HUDEP-2 (cell line): ENCODE data around the gene IRAK2.
"Not testable (repeated sequence)": the region's sequence is repeated elsewhere in the genome, so short reads cannot be mapped to it uniquely, and the experiment has no call there.

Source experiments
- DNase-seq, 76 experiments: peaks; one replicate each; lab custom pipeline; 2025; ENCODE audit not compliant: unreplicated experiment in 76 of 76; lab: John Stamatoyannopoulos, UW

The IRAK2 gene

GRCh38 chr3:10248184-10248983, 83.7 kb downstream of the IRAK2 start, which contains the start of gene TATDN2:
TSS of gene TATDN2 (plus strand) at chr3:10248459. CDS start at chr3:10249201, 742 bp downstream.
- peak in 75 of 76 experiments; percentile 56 to 98 (median 94) for DNase-seq

GRCh38 chr3:10248984-10249748, 84.4 kb downstream of the IRAK2 start:
- DNase-seq = peak in 11 of 76 experiments; percentile 4 to 35 (median 12)

DNA sequence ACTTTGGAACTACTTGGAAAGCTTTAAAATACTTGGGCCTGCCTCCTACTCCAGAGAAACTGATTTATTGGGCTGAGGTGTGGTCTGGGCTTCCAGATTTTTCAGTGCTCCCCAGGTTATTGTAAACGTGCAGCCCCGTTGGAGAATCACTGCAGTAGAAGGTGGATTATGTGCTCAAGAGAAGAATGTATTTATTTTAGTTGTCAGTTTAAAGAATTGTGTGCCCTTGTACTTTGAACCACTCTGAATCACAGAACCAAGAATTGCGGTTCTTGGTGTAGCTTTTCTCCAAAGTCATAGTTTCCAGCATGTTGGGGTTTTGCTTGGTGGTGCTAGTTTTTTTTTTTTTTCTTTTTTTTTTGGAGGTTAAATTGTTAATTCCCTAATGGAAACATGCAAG, 85.1 kb downstream of the IRAK2 start:
- DNase-seq = peak in 1 of 76 experiments; percentile 9

DNA sequence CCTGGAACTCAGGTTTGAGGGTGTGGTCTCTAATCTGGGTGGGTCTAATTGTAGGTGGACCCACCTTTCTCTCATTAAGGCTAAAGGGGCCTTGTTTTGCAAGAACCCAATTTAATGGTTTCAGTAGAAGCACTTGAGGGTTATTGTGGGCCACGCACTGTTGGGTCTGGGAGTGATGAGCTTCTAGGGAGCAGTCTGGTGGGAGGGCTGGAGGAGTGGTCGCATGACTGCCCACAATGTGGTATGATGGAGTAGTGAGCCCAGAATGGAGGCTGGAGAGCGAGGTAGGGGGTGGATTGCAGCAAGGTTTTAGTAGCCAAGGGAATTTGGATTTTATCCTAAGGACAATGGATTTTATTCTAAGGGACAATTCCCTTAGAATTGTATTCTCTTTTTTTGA, 86.3 kb downstream of the IRAK2 start:
- no peak for DNase-seq

DNA sequence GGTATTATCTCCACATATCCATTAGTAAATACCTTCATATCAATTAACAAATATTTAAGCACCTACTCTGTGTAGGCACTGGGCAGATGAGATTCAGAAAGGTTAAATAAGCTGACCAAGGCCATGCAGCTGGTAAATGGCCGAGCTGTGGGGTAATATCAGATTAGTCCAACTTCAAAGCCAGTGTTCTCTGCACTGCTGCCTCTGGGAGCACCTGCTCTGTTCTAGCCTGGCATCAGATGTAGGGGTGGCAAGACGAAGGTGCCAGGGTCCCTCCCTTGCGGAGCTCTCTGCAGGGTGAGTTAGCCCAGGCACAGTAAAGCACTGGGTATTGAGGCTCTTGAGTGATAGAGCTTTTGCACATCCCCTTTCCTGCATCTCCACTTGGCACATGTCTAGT, 89.0 kb downstream of the IRAK2 start:
- DNase-seq = no peak

DNA sequence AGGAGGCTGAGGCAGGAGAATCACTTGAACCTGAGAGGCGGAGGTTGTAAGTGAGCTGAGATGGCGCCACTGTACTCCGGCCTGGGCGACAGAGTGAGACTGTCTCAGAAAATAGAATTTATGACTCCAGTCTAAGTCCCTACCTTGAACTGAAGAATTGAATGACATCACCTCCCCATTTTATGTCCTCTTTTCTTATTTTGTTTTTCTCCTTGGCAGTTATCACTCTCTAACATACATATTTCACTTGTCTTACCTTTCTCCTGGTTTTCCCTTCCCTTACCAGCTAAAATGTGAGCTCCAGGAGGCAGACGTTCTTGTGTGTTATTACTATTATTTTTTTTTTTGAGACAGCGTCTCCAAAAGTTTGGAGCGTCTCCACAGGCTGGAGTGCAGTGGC, 91.1 kb downstream of the IRAK2 start:
- no peak for DNase-seq

GRCh38 chr3:10259036-10259435, 94.3 kb downstream of the IRAK2 start:
- DNase-seq = no peak

DNA sequence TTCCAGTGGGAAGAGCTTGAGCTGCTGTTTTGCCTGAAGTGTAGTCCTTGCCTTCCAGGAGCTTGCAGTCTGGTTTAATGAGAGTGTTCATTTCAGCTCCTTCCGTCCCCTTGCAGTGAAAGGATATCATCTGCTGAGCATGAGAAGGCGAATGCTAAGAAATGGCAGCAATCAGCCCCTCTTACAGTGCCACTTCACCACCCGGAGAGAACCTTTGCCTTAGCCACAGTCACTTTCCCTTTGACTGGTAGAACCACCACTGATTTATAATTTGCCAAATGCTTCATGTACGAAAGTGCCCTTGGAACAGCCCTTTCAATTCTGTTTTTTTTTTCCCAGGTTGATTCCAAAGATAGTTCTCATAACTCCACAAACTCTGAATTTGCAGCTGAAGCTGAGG, 95.1 kb downstream of the IRAK2 start:
- no peak for DNase-seq

DNA sequence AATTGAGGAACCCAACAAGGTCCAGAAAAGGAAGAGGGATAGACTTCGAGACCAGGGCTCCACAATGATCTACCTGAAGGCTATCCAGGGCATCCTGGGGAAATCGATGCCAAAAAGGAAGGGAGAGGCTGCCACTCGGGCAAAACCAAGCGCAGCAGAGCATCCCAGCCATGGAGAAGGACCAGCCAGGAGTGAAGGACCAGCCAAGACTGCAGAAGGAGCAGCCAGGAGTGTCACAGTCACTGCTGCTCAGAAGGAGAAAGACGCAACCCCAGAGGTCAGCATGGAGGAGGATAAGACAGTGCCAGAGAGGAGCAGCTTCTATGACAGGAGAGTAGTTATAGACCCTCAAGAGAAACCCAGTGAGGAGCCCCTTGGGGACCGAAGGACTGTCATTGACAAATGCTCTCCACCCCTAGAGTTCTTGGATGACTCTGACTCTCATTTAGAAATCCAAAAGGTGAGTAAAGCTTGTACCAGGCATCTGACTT, 95.5 kb downstream of the IRAK2 start:
- DNase-seq = no peak

DNA sequence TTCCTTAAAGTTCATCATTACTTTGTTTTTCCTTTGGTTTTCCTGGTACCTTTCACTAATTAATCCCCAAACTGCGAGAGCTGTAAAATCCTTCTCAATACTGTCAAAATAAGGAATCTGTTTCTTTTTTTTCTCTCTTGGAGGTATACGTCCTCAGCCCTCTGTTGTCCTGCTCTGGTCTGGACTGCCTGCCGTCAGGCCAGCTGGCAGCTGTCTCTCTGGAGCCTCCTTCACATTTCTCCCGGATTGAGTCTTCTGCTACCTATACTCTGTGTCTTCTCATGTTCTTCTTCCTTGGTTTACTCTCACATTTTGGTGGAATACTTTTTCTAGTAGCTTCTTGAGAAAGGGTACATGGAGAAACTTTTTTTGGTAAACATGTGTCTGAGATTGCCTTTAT, 97.3 kb downstream of the IRAK2 start:
- DNase-seq = no peak

GRCh38 chr3:10263646-10264363, 99.1 kb downstream of the IRAK2 start:
- DNase-seq = peak in 29 of 76 experiments; percentile 6 to 39 (median 20)

GRCh38 chr3:10265833-10266232, 101.1 kb downstream of the IRAK2 start:
- no peak for DNase-seq

GRCh38 chr3:10266936-10267335, 102.2 kb downstream of the IRAK2 start:
- DNase-seq = not testable (repeated sequence)

GRCh38 chr3:10268116-10268515, 103.4 kb downstream of the IRAK2 start:
- no peak for DNase-seq

DNA sequence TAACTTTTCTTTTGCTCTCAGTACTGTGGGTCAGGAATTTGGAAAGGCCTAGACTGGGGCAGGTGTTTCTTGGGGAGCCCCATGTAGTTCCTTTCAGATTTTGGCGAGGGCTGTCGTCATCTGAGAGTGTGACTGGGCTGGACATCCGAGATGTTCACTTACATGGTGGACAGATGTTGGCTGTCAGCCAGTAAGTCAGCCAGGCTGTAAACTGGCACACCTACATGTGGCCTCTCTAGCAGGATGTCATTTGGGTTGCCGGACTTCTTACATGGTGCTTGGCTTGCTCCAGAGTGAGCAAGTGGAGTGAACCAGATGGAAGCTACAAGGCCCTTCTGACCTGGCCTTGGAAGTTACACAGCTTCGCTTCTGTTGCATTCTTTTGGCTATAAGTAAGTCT, 104.2 kb downstream of the IRAK2 start:
- DNase-seq = no peak

DNA sequence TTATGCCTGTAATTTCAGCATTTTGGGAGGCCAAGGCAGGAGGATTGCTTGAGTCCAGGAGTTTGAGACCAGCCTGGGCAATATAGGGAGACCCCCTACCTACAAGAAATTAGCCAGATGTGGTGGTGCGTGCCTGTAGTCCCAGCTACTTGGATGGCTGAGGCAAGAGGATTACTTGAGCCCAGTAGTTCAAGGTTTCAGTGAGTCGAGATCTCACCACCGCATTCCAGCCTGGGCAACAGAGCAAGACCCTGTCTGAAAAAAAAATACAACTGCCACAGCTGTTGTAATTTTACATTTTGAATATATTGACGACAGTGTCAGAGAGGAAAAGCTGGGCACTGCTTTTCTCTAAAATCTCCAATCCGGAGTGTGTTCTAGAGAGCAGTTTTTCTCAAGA, 104.7 kb downstream of the IRAK2 start:
- no peak for DNase-seq

DNA sequence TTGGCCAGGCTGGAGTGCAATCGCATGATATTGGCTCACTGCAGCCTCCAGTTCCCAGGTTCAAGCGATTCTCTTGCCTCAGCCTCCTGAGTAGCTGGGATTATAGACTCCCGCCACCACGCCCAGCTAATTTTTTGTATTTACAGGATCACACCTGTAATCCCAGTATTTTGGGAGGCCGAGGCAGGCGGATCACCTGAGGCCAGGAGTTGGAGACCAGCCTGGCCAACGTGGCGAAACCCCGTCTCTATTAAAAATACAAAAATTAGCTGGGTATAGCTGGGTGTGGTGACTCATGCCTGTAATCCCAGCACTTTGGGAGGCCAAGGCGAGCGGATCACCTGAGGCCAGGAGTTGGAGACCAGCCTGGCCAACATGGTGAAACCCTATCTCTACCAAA, 107.8 kb downstream of the IRAK2 start:
- not testable (repeated sequence) for DNase-seq

DNA sequence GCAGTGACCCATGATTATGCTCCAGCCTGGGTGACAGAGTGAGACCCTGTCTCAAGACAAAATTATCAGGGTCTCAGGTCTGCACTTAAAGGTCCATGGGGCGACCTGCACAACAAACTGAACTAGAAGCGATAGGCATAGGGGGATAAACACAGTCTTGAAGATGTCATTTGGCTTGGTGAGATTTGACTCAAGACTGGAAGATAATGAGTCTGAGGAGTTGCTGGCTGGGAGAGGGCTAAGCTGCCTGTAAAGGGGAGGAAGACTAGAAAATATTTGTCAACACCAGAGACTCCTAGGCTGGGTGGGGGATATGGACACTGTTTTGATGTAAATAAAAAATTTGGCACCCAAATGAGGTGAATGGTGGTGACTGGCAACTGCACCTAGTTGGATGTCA, 108.3 kb downstream of the IRAK2 start:
- DNase-seq = no peak

DNA sequence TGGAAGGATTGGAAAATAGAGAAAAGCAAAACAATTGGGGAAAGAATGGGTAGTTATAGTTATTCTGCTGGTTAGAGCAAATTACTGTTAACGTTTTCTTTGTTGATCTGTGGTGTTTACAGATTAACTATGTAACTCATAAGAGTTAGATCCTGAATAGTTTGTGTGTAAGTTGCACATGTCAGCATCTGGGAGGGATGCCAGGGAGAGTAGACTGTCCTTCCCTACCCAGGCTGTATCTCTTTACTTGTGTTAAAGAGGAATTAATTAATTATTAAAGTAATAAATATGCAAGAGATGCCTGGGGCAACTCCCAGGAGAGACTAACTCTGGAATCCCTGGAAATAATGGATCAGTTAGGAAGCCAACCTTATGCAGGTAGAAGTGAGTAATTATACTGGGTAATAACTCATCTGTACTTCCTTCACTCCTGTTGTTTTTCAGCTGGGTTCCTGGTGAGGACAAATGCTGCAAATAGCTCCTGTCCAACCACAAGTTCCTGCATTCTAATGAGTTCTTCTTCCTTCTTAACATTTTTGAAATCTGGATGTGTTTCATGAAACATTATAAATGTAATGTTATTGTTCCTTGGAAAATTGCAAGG, 109.1 kb downstream of the IRAK2 start:
- DNase-seq = no peak

GRCh38 chr3:10274601-10275000, 109.9 kb downstream of the IRAK2 start:
- DNase-seq = peak in 1 of 76 experiments; percentile 7
